Measurements from ENCODE around the gene FAM13C. TPM values are rescaled to one million over a fixed set of nuclear protein-coding genes. Genes with fewer than 3 reads are reported as not detected.

Gene FAM13C
- total RNA-seq, 4 donors from 2014 or later = 11.4 to 29.5 (median 22.0) TPM

DNA sequence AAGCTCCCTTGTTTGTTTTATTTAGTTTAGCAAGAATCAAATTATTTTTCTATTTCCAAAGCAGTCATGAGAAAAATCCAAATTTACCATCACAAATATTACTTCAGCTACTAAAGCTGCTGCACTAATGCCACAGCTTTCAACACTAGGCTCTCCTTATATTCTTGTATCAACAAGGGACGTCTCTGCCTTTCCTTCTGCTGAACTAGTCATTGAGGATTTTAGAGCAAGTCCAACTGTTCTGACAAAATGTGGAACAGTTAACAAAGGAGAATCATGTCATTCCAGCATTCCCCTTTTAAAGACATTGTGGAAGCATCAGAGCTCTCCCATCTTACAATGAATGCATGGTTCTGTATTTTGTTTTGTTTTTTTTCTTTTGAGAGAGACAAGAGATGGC lies 28.6 kb downstream of the FAM13C start:
- TF ChIP-seq, protein P1, sequence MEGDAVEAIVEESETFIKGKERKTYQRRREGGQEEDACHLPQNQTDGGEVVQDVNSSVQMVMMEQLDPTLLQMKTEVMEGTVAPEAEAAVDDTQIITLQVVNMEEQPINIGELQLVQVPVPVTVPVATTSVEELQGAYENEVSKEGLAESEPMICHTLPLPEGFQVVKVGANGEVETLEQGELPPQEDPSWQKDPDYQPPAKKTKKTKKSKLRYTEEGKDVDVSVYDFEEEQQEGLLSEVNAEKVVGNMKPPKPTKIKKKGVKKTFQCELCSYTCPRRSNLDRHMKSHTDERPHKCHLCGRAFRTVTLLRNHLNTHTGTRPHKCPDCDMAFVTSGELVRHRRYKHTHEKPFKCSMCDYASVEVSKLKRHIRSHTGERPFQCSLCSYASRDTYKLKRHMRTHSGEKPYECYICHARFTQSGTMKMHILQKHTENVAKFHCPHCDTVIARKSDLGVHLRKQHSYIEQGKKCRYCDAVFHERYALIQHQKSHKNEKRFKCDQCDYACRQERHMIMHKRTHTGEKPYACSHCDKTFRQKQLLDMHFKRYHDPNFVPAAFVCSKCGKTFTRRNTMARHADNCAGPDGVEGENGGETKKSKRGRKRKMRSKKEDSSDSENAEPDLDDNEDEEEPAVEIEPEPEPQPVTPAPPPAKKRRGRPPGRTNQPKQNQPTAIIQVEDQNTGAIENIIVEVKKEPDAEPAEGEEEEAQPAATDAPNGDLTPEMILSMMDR (IDR thresholded peaks at IDR 0.05; ENCODE audit: low read depth) = no peak

GRCh38 chr10:59332581-59332980 lies 29.8 kb downstream of the FAM13C start:
- TF ChIP-seq, protein P1 (IDR thresholded peaks at IDR 0.05; ENCODE audit: low read depth) = no peak

- TF ChIP-seq, protein P1 (IDR thresholded peaks at IDR 0.05; ENCODE audit: low read depth) = no peak
Observed at GRCh38 chr10:59331661-59332060, 30.7 kb downstream of the FAM13C start.

DNA sequence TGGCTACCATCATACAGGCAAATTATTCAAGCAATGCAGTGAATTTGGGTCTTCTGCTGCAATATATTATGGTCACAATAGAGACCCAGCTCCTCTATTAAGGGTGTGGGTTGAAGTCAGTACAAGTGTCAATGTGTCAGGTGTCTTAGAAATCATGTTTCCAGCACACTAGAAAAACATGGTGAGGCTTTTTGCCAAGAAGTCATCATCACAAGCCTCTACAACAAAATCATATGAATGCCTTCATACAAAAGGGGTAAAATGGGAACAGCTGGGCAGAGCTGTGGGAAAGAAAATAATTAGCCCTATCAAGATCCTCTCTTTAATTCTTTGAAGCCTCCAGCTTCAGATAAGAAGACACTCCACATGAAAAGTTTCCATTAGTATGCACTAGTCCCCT lies 37.2 kb downstream of the FAM13C start:
- TF ChIP-seq, protein P1 (IDR thresholded peaks at IDR 0.05; ENCODE audit: low read depth) = no peak

GRCh38 chr10:59324597-59324996 lies 37.8 kb downstream of the FAM13C start:
- TF ChIP-seq, protein P1 (IDR thresholded peaks at IDR 0.05; ENCODE audit: low read depth) = no peak

- TF ChIP-seq, protein P1 (IDR thresholded peaks at IDR 0.05; ENCODE audit: low read depth) = no peak
Observed at GRCh38 chr10:59323831-59324401, 38.4 kb downstream of the FAM13C start.

GRCh38 chr10:59323036-59323459 lies 39.3 kb downstream of the FAM13C start:
- TF ChIP-seq, protein P1 (IDR thresholded peaks at IDR 0.05; ENCODE audit: low read depth) = no peak
